ENCODE data around the gene NOXO1. TPM values are rescaled to one million over a fixed set of nuclear protein-coding genes. Genes with fewer than 3 reads are reported as not detected.
"Not testable (repeated sequence)": the region's sequence is repeated elsewhere in the genome, so short reads cannot be mapped to it uniquely, and the experiment has no call there.

Gene NOXO1
- total RNA-seq, 3 donors from 2014 or later (not counting 1 experiment from before 2014, with no cell fraction given), result not detected

DNA sequence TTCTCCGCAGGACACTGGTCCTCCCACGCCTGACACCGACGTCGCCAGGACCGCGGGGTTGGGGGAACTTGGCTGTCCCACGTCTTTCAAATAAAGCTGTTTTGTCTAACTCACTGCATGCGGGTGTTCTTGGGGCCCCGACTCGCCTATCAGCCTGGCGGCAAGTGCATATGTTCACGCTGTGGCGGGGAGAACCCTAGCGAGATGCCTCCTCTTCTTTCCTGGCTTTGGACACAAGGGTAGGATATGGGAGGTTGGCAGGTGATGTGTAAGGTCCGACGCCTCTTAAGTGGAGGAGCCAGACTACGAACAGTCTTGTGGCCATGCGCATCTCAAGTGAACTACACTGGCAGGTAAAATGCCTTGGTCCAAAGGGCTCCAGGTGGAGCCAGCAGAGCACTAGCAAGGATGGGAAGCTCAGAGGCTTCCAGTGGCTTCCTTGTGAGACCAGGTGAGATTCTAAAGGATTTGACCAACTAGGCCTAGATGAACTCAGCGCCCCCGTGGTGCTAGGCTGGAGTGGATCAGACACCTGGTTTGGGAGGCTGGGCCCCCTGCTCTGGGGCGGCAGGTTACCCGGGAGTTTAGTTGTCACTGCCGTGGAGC, 15.8 kb downstream of the NOXO1 start:
- no peak for DNase-seq
- no peak for ATAC-seq

DNA sequence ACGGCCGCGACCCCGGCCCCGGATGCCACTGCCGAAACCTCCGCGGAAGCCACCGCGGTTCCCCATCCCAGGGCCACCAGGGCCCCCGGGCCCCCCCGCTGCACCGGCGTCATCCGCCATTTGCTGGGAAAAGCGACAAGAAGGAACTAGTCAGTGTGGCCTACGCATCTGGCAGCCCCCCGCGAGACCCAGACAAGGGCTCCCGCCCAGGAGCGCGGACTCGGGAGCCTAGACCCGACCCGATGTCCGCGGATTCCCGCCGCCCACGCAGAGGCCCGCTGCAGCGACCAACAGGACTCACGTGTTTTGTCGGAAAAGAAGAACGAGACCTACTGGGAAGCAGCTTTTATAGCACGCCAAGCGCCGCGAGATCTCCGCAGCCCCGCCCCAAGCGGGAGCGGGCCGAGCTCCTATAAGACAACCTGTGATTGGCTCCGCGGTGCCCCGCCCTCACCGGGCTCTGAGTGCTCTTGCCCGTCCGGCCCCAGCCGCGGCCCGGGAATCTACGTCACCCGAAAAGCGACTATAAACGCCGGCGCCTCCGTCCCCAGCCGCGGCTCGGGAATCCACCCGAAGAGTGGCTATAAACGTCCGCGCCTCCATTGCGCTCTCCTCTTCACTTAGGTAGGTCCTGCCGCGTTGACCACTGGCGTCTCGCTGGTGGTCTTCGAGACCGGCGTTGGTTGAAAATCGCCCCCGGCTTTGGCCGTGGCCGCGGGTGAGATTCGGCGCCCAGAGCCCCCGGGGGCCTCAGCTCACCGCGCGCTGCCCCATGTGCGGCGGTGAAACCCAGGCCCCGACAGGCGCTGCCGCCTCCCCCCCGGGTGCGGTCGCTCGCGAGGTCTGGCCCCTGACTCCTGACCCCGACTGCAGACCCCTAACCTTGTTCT, 16.5 kb downstream of the NOXO1 start, which contains the start of gene RPS2:
TSS of gene RPS2 (minus strand) at position 321 of the 890 bp plus-strand sequence. CDS start at position 120, 201 bp downstream.
- DNase-seq, result peak; percentile 99
- peaks cover 20% of the 10 kb centered on the region for H3K36me3 ChIP-seq (ENCODE audit: control insufficient read depth, insufficient read depth, low read length)
- peak within 1 kb of the TSS; percentile 99 for H3K27ac ChIP-seq (ENCODE audit: low read length)
- H3K27me3 ChIP-seq (ENCODE audit: control insufficient read depth, insufficient read depth, low read length), result no peaks in the 10 kb centered on the region
- Mint-ChIP-seq H3K27ac (peak within 1 kb of the TSS; percentile 95), H3K4me1 (peaks cover 37 to 41% of the 10 kb centered on the region in 2 donors), H3K4me3 (peak within 1 kb of the TSS; percentile 94), H3K9me3 (no peaks in the 10 kb centered on the region), H3K27me3 (ENCODE audit: low read depth in 2 of 2) (no peaks in the 10 kb centered on the region), H3K36me3 (no peaks in the 10 kb centered on the region)
- peak; percentile 93 to 99 (median 94) for ATAC-seq
- H3K9me3 ChIP-seq (ENCODE audit: control insufficient read depth, insufficient read depth, low read length), result no peaks in the 10 kb centered on the region
- TF ChIP-seq, protein P1, sequence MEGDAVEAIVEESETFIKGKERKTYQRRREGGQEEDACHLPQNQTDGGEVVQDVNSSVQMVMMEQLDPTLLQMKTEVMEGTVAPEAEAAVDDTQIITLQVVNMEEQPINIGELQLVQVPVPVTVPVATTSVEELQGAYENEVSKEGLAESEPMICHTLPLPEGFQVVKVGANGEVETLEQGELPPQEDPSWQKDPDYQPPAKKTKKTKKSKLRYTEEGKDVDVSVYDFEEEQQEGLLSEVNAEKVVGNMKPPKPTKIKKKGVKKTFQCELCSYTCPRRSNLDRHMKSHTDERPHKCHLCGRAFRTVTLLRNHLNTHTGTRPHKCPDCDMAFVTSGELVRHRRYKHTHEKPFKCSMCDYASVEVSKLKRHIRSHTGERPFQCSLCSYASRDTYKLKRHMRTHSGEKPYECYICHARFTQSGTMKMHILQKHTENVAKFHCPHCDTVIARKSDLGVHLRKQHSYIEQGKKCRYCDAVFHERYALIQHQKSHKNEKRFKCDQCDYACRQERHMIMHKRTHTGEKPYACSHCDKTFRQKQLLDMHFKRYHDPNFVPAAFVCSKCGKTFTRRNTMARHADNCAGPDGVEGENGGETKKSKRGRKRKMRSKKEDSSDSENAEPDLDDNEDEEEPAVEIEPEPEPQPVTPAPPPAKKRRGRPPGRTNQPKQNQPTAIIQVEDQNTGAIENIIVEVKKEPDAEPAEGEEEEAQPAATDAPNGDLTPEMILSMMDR (IDR thresholded peaks at IDR 0.05), result no peak
- peaks cover 50% of the 10 kb centered on the region for H3K4me1 ChIP-seq (ENCODE audit: control insufficient read depth, insufficient read depth, low read length)
- WGBS (ENCODE audit: insufficient coverage), result under 1% methylated on average over 94 of the region's 97 CpGs
- peak within 1 kb of the TSS; percentile 88 for H3K4me3 ChIP-seq (ENCODE audit: low read length)
- intact Hi-C loops (cut with micrococcal nuclease), result loop anchor here (1.0 kb wide), 1 partner anchor 8 kb away; the partner anchor contains the start of gene TBL3

More for the DNA sequence above, 15.8 kb downstream of the NOXO1 start:
- H3K27ac ChIP-seq (ENCODE audit: low read length), result peak overlapping the region; percentile 99
- Mint-ChIP-seq H3K4me1 (peaks cover 30 to 35% of the 10 kb centered on the region in 2 donors), H3K27me3 (ENCODE audit: low read depth in 2 of 2) (no peaks in the 10 kb centered on the region), H3K36me3 (no peaks in the 10 kb centered on the region), H3K27ac (peak overlapping the region; percentile 95), H3K4me3 (peak overlapping the region; percentile 94), H3K9me3 (no peaks in the 10 kb centered on the region)
- no peaks in the 10 kb centered on the region for H3K27me3 ChIP-seq (ENCODE audit: control insufficient read depth, insufficient read depth, low read length)
- intact Hi-C loops (cut with micrococcal nuclease), result no loop called here
- TF ChIP-seq, protein P1 (IDR thresholded peaks at IDR 0.05), result no peak
- 26% methylated on average over 24 of the region's 24 CpGs for WGBS (ENCODE audit: insufficient coverage)
- peaks cover 20% of the 10 kb centered on the region for H3K36me3 ChIP-seq (ENCODE audit: control insufficient read depth, insufficient read depth, low read length)
- peak overlapping the region; percentile 88 for H3K4me3 ChIP-seq (ENCODE audit: low read length)
- H3K9me3 ChIP-seq (ENCODE audit: control insufficient read depth, insufficient read depth, low read length), result no peaks in the 10 kb centered on the region
- peaks cover 43% of the 10 kb centered on the region for H3K4me1 ChIP-seq (ENCODE audit: control insufficient read depth, insufficient read depth, low read length)

DNA sequence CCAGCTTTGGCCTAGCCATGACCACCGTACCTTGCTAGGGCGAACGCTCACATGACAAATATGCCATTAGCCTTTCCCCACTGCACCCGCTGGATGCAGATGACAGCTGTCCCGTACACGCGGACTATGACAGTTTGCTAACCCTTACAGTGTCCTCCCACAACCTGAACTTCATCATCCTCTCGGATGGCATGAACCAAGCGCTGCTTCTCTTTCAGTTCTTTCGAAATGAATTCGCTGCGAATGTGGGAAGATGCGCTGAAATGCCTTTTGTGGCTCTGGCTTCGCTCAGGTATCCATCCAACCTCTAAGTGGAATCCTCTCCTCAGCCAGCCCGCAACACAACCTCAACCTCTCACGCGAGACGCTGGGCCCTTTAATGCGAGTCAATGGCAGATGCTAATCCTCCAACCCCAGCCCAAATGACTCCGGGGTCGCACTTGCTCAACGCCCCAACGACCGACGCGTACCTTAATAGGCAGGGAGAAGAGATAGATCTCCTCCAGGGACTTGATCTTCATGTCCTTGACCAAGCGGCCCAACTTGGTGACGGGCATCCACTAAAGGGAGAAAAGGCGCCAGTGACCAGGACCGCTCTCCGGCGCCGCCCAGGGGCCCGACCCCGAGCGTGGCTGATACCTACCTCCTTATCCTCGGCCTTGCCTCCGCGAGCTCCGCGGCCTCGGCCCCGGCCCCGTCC, 17.3 kb downstream of the NOXO1 start:
- Mint-ChIP-seq H3K4me3 (peak overlapping the region; percentile 94), H3K36me3 (no peaks in the 10 kb centered on the region), H3K9me3 (no peaks in the 10 kb centered on the region), H3K27me3 (ENCODE audit: low read depth in 2 of 2) (no peaks in the 10 kb centered on the region), H3K4me1 (peaks cover 41% of the 10 kb centered on the region in 2 donors), H3K27ac (peak overlapping the region; percentile 95)
- DNase-seq (peak in 1 of 2 donors; percentile 67), ATAC-seq (peak; percentile 10 to 28 (median 26))
- TF ChIP-seq, protein P1 (IDR thresholded peaks at IDR 0.05), result no peak
- H3K4me3 ChIP-seq (ENCODE audit: low read length), result peak overlapping the region; percentile 88
- H3K36me3 ChIP-seq (ENCODE audit: control insufficient read depth, insufficient read depth, low read length), result peaks cover 20% of the 10 kb centered on the region
- no peaks in the 10 kb centered on the region for H3K9me3 ChIP-seq (ENCODE audit: control insufficient read depth, insufficient read depth, low read length)
- peak overlapping the region; percentile 99 for H3K27ac ChIP-seq (ENCODE audit: low read length)
- intact Hi-C loops (cut with micrococcal nuclease), result loop anchor here (1.0 kb wide), 1 partner anchor 8 kb away; the partner anchor contains the start of gene TBL3
- no peaks in the 10 kb centered on the region for H3K27me3 ChIP-seq (ENCODE audit: control insufficient read depth, insufficient read depth, low read length)
- peaks cover 55% of the 10 kb centered on the region for H3K4me1 ChIP-seq (ENCODE audit: control insufficient read depth, insufficient read depth, low read length)
- 12% methylated on average over 41 of the region's 44 CpGs for whole genome bisulfite sequencing (ENCODE audit: insufficient coverage)

DNA sequence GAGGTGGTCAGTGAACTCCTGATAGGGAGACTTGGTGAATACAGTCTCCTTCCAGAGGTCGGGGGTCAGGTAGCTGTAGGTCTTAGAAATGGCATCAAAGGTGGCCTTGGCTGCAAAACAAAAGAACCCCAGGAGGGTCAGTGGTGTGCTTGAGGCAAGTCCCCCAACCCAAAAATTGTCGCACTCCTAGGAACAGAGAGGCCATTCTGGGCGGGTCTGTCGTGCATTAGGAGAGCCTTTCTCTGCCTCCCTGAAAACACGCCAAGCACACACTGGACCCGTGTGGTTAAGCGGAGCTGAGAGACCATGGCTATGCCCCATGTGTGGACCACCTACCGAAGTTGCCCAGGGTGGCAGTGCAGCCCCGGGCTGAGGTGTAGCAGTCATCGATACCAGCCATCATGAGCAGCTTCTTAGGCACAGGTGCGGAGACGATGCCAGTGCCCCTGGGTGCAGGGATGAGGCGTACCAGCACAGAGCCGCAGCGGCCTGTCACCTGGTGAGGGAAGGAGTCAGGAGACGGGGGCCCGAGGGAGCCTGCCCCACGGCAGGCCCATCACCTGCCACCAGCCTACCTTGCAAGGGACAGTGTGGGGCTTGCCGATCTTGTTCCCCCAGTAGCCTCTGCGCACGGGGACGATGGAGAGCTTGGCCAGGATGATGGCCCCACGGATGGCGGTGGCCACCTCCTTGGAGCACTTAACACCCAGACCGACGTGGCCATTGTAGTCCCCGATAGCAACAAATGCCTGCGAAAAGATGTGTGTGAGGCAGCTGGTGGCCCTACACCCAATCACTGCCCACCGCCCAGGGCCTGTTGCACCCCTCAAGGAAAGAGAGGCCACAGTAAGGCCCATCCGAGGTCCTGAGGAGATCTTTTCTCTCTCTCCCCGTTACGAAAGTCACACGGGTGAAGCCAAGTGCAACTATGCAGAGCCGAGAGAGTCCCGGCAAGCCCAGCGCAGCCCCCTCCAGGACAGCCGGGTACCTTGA, 18.8 kb downstream of the NOXO1 start:
- H3K4me3 ChIP-seq (ENCODE audit: low read length); ATAC-seq; H3K27me3 Mint-ChIP-seq (ENCODE audit: low read depth in 2 of 2); H3K27ac ChIP-seq (ENCODE audit: low read length); H3K36me3 Mint-ChIP-seq; H3K9me3 Mint-ChIP-seq; DNase-seq; intact Hi-C loops (cut with micrococcal nuclease); H3K9me3 ChIP-seq (ENCODE audit: control insufficient read depth, insufficient read depth, low read length); H3K27me3 ChIP-seq (ENCODE audit: control insufficient read depth, insufficient read depth, low read length): not testable (repeated sequence)
- H3K4me3 Mint-ChIP-seq, result peak overlapping the region; percentile 67
- WGBS (ENCODE audit: insufficient coverage), result 81% methylated on average over 32 of the region's 37 CpGs
- Histone ChIP-seq H3K36me3 (ENCODE audit: control insufficient read depth, insufficient read depth, low read length) (peaks cover 20% of the 10 kb centered on the region), H3K4me1 (ENCODE audit: control insufficient read depth, insufficient read depth, low read length) (peaks cover 59% of the 10 kb centered on the region)
- H3K4me1 Mint-ChIP-seq, result peaks cover 41% of the 10 kb centered on the region in 2 donors
- H3K27ac Mint-ChIP-seq, result peak overlapping the region; percentile 95

Measured in natural killer cell (primary cell).